Stimulated activated CD8-positive, alpha-beta memory T cell treated with anti-CD3 and anti-CD28 coated beads, Interleukin-12 subunit alpha, Interleukin-12 subunit beta, amount 100 ng/mL, for 4 hours (primary cell): ENCODE data around the gene RTP3.

Source experiments
- DNase-seq: peaks from one replicate; pipeline ENCODE4 v3.0.0-alpha.2; 2020; ENCODE audit warnings: low read depth

Gene RTP3

GRCh38 chr3:46497556-46498265 lies at the start of gene RTP3:
Gene RTP3 (plus strand): TSS chr3:46497976. CDS start chr3:46498063, 87 bp downstream.
- DNase-seq = no peak

- DNase-seq = no peak
Observed at GRCh38 chr3:46448721-46449120, 49.1 kb upstream of the RTP3 start.

DNA sequence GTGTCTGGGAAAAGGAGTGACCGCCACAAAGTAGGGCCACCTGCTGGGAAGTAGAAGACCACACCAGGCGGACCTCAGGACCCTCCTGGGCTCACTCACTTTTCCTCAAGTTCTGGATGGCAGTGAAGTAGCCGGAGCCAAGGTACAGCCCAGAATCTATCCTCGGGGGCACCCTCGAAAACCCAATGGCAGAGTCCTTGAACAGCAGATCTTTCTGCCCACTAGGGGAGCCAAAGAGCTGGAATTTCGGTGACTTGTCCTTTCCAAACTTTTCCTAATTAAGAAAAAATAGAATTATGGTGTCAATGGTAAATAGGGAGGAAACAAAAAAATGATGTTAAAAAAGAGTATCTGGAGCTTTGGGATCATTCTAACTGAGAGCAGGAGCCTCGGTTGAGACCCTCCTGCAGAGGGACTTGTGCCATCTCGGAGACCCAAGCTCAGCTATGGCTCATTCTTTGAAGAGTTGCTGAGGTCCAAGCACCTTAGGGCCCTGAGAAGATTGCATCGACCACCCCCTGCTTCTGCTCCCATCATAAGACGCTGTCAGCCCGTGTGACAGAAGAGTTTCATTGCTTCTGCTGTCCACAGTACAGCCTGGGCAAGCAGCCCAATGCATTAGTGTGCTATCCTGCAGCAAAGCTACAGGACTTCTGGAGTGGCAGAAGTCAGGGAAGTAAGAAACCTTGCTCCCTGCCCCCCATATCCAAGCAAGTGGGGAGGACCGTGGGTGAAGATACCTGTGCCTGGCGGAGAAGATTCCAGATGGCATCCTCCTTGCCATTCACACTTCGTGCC lies 47.8 kb upstream of the RTP3 start:
- no peak for DNase-seq

DNA sequence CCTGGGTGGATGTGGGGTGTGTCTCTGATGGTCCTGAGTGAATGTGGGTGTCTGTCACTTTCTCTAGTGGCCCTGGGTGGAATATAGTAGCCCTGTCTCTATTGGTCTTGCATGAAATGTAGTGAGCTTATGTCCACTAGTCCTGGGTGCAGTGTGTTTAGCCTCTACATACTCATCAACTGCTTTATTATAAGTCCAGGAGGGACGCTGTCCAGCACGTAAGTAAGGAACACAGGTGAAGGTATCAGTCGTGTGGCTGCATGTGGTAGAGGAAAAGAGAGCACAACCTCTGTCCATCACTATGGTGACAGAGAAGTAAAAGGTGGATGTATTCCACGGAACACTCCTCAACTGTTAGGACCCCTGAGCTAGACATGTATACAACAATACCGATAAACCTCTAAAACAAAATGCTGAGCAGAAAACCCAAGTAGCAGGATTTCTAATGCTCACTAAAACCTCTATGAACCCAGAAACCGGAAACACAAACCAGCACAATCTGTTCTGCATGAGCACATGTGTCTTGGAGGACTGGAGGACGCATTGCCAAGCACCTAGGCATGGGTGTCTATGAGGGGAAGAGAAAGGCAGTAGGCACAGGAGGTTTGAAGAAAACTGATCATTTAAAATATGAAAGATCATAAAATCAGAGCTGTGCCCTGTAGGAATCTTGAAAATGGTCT lies 44.1 kb upstream of the RTP3 start:
- no peak for DNase-seq

DNA sequence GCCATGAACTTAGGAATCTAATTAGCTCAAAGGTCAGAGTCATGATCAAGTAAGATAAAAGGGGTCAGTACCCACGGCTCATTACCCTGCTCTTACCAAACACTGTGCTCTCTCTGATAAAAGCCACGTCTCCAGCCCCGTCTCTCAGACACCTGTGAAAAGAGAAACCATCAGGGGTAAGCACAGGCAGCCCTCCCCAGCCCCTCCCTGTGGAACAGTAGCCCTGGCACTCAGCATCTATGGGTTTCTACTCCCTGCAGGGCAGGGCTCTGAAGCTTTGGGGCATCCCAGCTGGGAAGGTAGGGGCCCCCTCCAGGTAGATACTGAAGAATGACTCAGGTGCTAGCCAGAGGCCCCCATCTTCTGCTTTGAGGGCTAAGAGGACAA lies 43.6 kb upstream of the RTP3 start:
- DNase-seq = no peak

DNA sequence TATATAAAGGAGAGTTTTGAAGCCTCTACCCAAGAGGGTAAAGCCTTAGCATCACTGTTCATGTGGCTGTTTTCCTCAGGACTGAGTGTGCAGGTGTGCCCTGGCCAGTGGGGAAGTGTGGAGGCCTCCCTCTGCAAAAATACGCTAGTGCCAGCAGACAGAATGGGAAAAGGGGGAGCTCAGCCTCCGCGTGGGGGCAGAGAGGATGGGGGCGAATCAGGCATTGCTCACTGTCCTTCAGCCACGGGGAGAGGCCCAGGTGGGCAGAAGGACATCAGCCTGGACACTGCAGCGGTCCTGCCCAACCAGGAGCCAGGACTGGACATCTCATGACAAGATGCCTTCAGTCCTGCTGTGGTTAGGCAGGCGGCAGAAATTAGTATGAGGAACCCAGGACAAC lies 43.2 kb upstream of the RTP3 start:
- no peak for DNase-seq

GRCh38 chr3:46455231-46456115 lies 42.3 kb upstream of the RTP3 start:
- no peak for DNase-seq

DNA sequence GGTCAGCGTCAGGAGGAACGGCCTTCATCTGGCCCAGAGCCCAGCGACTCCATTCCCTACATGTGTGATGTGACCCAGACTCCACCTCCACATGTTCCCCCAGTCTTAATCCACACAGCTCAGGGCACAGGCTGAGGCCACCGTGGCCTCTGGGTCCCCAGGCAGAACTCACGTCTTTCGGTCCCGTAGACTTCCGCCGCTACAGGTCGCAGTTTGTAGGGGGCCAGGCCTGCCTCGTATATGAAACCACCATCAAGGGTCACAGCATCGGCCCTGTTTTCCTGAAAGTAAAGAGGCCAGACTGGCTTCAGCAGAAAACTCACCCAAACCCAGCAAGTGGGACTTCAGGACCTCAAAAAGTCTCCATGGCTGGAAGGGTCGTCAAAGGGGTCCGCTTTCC lies 41.7 kb upstream of the RTP3 start:
- DNase-seq = no peak

DNA sequence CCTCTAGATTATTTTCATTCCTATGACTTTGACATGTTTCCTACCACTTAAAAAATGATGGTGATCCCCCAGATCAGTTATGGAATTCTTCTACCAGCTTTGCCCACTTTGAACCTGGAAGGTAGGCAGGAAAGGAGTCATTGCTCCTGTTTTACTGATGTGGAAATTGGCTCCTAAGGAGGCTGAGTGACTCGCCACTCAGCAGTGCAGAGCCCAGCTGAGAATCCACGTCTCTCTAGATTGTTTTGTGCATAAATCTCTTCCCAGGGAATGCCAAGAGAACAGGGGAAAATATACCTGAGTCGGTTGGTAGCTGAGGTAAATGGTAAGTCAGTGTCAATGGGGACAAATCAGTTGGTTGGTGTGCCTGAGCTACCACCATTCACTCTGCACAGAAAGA lies 37.7 kb upstream of the RTP3 start:
- no peak for DNase-seq

DNA sequence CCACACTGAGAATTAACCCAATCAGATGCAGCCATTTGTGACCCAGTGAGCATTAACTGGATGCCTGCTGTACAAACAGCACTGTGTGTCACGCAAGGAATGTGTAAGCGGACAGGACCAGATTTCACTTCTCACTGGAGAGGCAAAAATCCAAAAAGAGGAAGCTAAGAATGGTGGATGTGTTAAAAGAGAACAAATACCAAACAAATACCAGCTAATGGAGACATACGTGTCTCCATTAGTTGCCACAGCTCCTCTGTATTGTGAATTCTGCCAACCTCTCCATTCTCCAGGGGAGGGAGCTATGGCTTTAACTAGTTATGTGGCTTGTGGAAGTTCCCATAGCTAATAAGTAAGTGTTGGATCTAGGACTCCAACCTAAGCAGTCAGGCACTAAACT lies 35.7 kb upstream of the RTP3 start:
- DNase-seq = no peak

DNA sequence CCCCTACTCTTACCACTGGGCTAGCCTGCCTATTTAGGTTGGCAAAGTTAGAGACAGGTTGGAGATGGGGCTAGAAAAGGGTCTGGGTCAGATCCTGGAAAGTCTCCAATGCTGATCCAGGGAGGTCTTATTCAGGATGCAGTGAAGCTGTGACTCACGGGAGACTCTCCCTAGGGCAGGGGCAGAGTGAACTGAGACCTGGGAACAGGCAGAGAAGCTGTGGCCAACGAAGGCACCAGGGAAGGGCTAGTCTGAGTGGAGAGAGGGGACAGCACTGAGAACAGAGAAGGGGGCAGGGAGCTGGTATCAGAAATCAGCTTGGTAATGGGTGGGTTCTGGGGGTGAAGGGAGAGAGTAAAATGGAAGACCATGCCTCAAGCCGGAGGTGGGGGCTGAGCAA lies 35.3 kb upstream of the RTP3 start:
- no peak for DNase-seq

- no peak for DNase-seq
Observed at GRCh38 chr3:46463120-46463867, 34.5 kb upstream of the RTP3 start.

- no peak for DNase-seq
Observed at GRCh38 chr3:46463868-46464241, 33.9 kb upstream of the RTP3 start.

- no peak for DNase-seq
Observed at GRCh38 chr3:46464326-46465195, 33.2 kb upstream of the RTP3 start, which contains the start of gene LTF. Gene LTF (minus strand): TSS chr3:46464905. CDS start chr3:46464867, 38 bp downstream.

DNA sequence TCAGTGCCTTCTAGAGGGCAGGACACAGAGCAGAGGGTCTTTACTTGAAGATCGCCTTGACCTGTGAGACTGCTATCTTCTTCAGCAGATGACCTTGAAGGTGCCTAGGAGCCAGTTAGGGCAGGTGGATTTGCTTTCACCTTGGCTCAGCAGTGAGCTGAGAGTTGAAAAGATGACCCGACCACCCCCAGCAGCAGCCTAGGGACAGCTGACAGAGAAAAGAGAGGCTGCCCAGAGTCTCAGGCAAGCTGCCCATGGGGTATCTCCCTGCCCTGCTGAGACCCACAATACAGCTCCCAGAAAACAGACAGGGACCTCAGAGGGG lies 32.6 kb upstream of the RTP3 start:
- DNase-seq = no peak

DNA sequence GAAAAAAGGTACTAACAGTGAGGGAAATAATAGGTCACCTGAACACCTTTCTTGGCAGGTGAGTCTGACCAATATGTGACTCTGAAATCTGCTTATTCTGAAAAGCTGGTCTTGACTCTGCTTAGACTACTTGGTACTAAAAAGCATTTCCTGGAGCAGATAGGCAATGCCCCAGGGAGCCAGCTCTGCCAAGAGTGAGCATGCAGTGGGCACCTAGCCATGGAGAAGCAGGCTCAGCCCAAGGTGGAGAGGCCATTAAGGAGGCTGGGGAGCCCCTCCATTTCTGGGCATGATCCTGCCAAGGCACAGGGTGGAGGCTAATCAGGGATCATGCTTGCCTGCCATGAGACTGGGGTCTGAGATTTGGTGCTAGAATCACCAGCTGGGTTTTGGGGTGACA lies 31.5 kb upstream of the RTP3 start:
- no peak for DNase-seq

GRCh38 chr3:46466871-46467403 lies 30.8 kb upstream of the RTP3 start:
- DNase-seq = no peak

DNA sequence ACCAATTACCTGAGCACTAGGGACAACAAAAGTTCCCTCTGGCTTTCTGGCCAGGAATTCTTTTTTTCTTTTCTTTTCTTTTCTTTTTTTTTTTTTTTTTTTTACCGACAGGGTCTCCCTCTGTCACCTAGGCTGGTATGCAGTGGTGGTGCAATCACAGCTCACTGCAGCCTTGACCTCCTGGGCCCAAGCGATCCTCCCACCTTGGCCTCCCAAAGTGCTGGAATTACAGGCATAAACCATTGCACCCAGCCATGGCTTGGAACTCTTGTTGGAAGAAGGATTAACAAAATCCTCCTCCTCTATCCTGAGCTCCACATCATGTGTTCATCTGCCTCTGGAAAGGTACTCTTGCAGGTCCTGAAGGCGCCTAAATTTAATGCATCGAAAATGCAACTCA lies 30.2 kb upstream of the RTP3 start:
- DNase-seq = no peak

DNA sequence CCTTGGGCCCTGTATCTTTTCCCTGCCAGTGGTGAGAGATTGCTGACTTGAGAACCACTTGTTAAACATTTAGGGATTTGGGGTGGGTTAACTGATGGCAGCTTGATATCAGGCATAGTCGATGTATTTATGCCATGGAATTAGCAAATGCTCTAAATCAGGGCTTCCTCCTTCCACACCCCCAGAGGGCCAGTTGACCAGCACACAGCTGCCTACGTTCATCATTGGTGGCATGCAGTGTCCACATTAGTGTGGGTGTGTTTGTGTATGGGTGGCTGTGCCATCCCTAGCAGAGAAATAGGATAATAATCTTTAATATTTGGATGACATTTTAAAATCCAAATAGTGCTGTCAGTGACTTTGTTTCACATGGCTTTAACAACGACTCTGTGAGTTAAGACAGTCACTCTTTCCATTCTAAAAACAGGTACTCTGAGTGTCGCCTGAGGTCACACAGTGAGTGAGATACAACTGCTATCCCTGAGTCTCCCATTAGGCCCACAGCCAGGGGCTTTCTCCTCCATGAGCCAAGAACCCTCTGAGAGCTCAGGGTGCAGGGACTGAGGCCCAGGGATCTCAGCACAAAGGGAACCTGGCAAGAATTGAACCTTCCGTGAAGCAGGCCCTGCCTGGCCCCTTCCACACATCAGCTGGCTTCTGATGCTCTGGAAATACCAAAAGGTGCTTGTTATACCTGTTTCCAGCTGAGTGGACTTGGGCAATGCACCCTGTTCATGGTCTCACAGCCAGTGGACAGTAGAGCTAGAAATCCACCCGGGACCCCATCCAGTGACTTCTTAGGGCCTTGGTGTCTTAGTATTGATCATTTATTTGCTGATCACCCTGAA lies 28.8 kb upstream of the RTP3 start:
- DNase-seq = no peak
